ENCODE data around the gene DEGS1. TPM values are rescaled to one million over a fixed set of nuclear protein-coding genes. Genes with fewer than 3 reads are reported as not detected.

The DEGS1 gene
- total and polyA plus RNA-seq, 2 of the 4 experiments (the other 2 are of a cell fraction): 54.8 to 109 TPM

- no peak overlapping the region for H4K5ac ChIP-seq (ENCODE audit: low read depth, low read length)
- ChIA-PET CTCF (no interaction called here), POLR2A (ENCODE audit: unreplicated experiment) (no interaction called here)
- in situ Hi-C loops (cut with MboI; ENCODE audit: low sequenced_read_pairs) (no loop called here), intact Hi-C loops (cut with micrococcal nuclease) (no loop called here), dilution Hi-C loops (cut with HindIII; ENCODE audit: low sequenced_read_pairs, unreplicated experiment) (no loop called here)
- H3K4ac ChIP-seq (ENCODE audit: low read depth, low read length): no peak overlapping the region
- ATAC-seq (ENCODE audit: low read depth): no peak
- no peak overlapping the region for H2AFZ ChIP-seq (replicated peaks; ENCODE audit: low read length, poor library complexity)
- H2AK5ac ChIP-seq (ENCODE audit: low read depth, low read length): no peak overlapping the region
- H3K56ac ChIP-seq (ENCODE audit: extremely low read depth, insufficient read depth, low read length): no peak overlapping the region
- H3K9me1 ChIP-seq (ENCODE audit: insufficient read depth, low read length): peaks cover 3% of the 10 kb centered on the region; the same call in 1 of the 2 replicates
- H3K18ac ChIP-seq (ENCODE audit: low read depth, low read length): no peak overlapping the region
- H3K4me1 ChIP-seq (ENCODE audit: control insufficient read depth, insufficient read depth, low read length): peaks cover 7% of the 10 kb centered on the region
- H2BK20ac ChIP-seq (ENCODE audit: low read depth, low read length): no peak overlapping the region
- H3K23ac ChIP-seq (ENCODE audit: low read depth, low read length): no peak overlapping the region
- 94% methylated on average over 2 of the region's 4 CpGs; no CpG with 5 or more reads in 1 of the 2 experiments for WGBS, 2 experiments (ENCODE audit: extremely low coverage in 2 of 2, insufficient read length in 1 of 2)
- no peak overlapping the region for H3K4me3 ChIP-seq (ENCODE audit: insufficient read depth, low read depth, low read length)
- peaks cover 4 to 19% of the 10 kb centered on the region in 2 experiments; a peak in 3 of 4 replicates for H3K79me1 ChIP-seq (ENCODE audit: low read depth in 1 of 2, low read length in 2 of 2)
- no peak overlapping the region for H3K27ac ChIP-seq (ENCODE audit: insufficient read depth, low read length)
- no peak overlapping the region for H3K9ac ChIP-seq (ENCODE audit: low read depth, low read length)
- H4K8ac ChIP-seq (ENCODE audit: low read depth in 2 of 2, low read length in 2 of 2): no peak overlapping the region
- H3K4me2 ChIP-seq (ENCODE audit: low read depth, low read length): no peak overlapping the region
- H4K91ac ChIP-seq (ENCODE audit: insufficient read depth, low read depth, low read length): no peak overlapping the region
- H3K9me3 ChIP-seq (ENCODE audit: control insufficient read depth, insufficient read depth, low read length): no peaks in the 10 kb centered on the region
- TF ChIP-seq RCOR1 (IDR thresholded peaks at IDR 0.05; ENCODE audit: insufficient replicate concordance, low read length): no peak
- no peak for TF ChIP-seq CEBPB (IDR thresholded peaks at IDR 0.05; ENCODE audit: low read depth, low read length)
- TF ChIP-seq CTCF (conservative IDR thresholded peaks at IDR 0.05; ENCODE audit: low read depth, low read length): no peak
- TF ChIP-seq SMC3 (IDR thresholded peaks at IDR 0.05; ENCODE audit: low read depth, low read length): no peak
- no peak for TF ChIP-seq CHD1 (IDR thresholded peaks at IDR 0.05; ENCODE audit: low read depth, low read length)
- no peak for TF ChIP-seq NFE2L2 (IDR thresholded peaks at IDR 0.05; ENCODE audit: low read depth, low read length)
- no peak for TF ChIP-seq POLR2A (IDR thresholded peaks at IDR 0.05; ENCODE audit: low read depth, low read length)
- no peak for TF ChIP-seq BHLHE40 (IDR thresholded peaks at IDR 0.05; ENCODE audit: low read depth, low read length)
- no peak for TF ChIP-seq MAZ (IDR thresholded peaks at IDR 0.05; ENCODE audit: borderline replicate concordance, low read depth, low read length)
- no peak for TF ChIP-seq FOS (IDR thresholded peaks at IDR 0.05; ENCODE audit: low read depth, low read length)
- no peak for TF ChIP-seq MXI1 (IDR thresholded peaks at IDR 0.05; ENCODE audit: borderline replicate concordance, low read depth, low read length)
- no peak for DNase-seq
- H2AK9ac ChIP-seq (replicated peaks; ENCODE audit: low read depth, low read length, poor library complexity): no peak overlapping the region
- H3K36me3 ChIP-seq (ENCODE audit: control insufficient read depth, insufficient read depth, low read length): peaks cover 8% of the 10 kb centered on the region
- BruUV-seq (replicated peaks): no TSS peak
- no peak overlapping the region for H2BK15ac ChIP-seq (ENCODE audit: low read depth, low read length)
- H2BK5ac ChIP-seq (ENCODE audit: low read depth, low read length, poor library complexity, severe bottlenecking): no peak overlapping the region
- no peak overlapping the region for H3K14ac ChIP-seq (replicated peaks; ENCODE audit: low read depth, low read length)
- H4K20me1 ChIP-seq (ENCODE audit: insufficient read depth, low read length): no peaks in the 10 kb centered on the region
- H3K27me3 ChIP-seq (ENCODE audit: control insufficient read depth, insufficient read depth, low read length): no peaks in the 10 kb centered on the region
- H2BK120ac ChIP-seq (ENCODE audit: low read depth, low read length): no peak overlapping the region
Measured at GRCh38 chr1:224198572-224198971, 15.5 kb downstream of the DEGS1 start.

Data from IMR-90 (cell line).